HG02970 (cell line): ENCODE measurements around the gene GPRC5C.

ENCODE experiments used
- ATAC-seq: cut with Tn5 transposase; IDR thresholded peaks from one replicate; pipeline ENCODE4 v1.9.1; 2021; ENCODE audit warnings: mild to moderate bottlenecking, moderate library complexity, moderate number of reproducible peaks; ENCODE audit not compliant: unreplicated experiment, low FRiP score

GPRC5C gene

GRCh38 chr17:74431568-74432423 lies at the start of gene GPRC5C:
TSS of gene GPRC5C (plus strand) at chr17:74432088. CDS start at chr17:74439777, 7,689 bp downstream.
- no peak for ATAC-seq

DNA sequence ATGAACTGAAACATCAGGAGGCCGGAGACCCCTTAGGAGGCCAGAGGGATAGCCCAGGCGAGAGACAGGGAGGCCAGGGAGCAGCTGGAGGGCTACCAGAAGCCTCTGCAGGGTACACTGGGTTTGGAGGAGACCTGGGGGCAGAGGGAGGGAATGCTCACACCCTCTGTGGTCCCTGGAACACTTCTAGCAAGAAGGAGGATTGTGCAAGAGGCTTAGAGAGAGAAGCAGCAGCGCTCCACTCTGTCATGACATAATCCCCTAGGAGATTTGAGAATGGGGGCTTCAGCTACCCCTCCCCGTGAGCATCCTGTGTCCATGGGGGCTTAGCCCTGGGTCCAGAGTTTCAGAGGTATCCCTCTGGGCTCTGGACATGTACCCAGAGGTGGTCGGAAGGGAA lies 48.7 kb upstream of the GPRC5C start:
- no peak for ATAC-seq

DNA sequence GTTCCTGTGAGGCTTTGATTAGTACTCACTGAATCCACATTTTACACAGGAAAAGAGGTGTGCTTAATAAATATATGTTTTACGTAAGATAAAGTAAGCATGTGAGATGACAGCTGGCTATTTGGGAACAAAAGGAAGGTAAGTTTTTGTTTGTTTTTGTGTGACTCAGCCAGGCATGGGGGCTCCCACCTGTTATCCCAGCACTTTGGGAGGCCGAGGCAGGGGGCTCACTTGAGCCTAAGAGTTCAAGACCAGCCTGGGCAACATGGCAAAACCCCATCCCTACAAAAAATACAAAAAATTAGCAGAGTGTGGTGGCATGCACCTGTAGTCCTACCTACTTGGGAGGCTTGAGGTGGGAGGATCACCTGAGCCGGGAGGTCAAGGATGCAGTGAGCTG lies 46.7 kb upstream of the GPRC5C start:
- ATAC-seq: no peak

DNA sequence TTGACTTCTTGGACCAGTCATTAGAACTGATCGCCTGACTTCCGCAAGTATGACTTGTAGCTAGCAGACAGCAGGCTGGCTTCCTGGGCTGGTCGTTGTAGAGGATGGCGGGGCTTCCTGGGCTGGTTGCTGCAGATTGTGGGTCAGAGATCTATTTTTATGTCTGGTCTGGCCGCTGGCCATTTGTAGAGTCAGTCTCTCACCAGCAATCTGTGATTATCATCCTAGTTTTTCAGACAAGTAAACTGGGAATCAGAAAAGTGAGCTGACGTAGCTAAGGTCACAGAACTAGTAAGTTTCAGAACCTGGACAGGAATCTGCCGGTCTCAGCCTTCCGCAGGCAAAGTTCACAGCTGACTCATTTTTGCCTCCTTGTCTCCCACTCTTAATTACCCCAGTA lies 45.5 kb upstream of the GPRC5C start:
- ATAC-seq: no peak

- no peak for ATAC-seq
Measured at GRCh38 chr17:74387365-74388218, 44.3 kb upstream of the GPRC5C start.

DNA sequence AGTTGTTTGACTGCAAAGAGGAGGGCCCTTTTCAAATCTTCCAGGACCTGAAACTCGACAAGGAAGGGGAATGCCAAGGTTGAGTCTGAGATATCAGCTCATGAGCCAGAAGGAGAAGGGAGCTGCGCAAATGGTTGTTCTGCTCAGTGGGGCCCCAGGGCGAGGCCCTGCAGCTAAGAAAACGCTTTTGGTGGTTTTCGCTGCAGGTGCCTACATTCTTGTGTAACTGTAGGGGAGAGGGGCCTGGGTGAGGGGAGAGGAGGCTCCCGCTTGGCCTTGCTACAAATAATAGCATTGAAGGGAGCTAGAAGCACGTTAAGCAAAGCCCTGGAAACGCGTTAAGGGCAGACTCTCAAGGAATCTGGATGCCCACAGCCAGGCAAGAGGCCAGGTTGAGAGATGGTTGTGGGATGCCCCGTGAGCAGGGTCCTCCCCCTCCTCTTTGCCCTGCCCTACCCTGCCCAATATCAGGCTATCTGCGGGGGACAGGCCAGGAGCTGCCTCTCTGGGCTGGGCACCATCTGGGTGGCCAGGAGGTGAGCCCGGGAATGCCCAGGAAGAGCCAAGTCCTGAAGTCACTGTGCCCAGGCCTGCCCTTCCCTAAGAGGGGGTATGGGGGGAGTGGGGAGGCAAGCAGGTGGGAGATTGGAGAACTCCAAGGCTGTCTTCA lies 42.7 kb upstream of the GPRC5C start:
- no peak for ATAC-seq

- ATAC-seq: no peak
Measured at GRCh38 chr17:74389937-74390679, 41.8 kb upstream of the GPRC5C start.

DNA sequence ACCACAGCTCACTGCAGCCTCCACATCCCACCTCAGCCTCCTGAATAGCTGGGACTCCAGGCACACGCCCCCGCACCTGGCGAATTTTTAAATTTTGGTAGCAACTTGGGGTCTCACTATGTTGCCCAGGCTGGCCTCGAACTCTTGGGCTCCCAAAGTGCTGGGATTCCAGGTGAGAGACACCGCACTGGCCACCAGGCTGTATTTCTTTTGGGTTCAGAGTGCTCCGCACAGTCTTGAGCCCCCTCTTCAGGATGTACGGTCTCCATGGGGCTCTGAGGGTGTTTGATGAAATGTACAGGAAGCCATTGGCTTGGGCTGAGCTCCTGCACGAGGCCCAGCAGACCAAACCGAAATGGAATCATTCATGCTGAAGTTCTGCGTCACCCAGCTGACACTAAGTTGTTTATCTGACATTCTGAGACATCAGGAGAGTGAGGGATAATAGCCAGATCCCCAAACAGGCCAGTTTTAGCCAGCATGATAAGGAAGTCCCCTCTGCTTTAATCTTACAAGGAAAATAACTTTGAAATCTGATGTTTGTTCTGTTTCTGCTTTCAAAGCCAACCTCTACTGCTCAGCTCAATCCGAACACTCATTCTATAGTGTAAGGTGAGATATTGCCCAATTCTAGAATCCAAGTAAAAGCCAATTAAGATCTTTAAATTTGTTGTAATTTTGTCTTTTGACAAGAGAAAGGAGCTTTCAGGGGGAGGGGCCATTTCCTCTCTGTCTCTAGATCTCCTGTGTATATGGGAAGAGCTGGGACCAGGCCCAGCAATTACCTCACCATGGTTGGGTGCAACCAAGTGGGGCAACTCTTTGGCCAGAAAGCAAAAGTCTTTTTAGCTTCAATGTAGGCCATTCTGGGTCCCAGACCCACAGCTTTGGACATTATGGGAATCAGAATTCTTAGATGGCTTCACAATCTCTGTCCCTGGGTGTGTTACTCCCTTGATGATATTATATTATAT lies 40.9 kb upstream of the GPRC5C start:
- ATAC-seq: no peak

DNA sequence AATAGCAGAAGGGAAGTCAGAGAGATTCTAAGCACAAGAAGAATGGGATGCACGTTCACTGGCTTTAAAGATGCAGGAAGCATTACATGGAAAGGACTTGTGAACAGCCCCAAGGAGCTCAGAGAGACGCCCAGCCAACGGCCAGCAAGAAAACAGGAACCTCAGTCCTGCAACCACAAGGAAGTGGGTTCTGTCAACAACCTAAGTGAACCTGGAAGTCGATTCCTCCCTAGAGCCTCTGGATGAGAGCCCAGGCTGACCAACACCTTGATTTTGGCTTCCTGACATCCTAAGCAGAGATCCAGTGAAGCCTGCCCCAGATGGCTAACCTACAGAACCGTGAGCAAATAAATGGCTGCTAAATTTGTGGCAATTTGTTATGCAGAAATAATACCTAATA lies 40.1 kb upstream of the GPRC5C start:
- ATAC-seq: no peak

DNA sequence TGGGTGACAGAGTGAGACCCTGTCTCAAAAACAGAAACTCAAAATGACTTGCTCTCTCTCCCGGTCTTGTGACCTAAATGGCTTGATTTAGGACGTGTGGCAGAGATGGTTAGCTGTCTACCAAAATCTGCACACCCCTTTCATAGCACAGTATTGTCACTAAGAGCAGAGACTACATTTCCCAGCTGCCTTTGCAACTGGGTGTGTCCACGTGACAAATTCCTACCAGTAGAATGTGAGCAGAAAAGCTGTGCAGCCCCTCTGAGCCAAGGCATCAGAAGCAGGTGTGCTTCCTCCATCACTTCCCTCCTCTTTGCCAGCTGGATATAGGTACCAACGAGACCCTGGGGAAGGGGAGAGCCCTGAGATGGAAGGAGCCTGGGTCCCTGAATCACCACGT lies 39.0 kb upstream of the GPRC5C start:
- no peak for ATAC-seq

- no peak for ATAC-seq
Measured at GRCh38 chr17:74393346-74393942, 38.4 kb upstream of the GPRC5C start.

GRCh38 chr17:74394275-74394950 lies 37.5 kb upstream of the GPRC5C start:
- no peak for ATAC-seq

GRCh38 chr17:74394977-74395376 lies 36.9 kb upstream of the GPRC5C start:
- no peak for ATAC-seq

DNA sequence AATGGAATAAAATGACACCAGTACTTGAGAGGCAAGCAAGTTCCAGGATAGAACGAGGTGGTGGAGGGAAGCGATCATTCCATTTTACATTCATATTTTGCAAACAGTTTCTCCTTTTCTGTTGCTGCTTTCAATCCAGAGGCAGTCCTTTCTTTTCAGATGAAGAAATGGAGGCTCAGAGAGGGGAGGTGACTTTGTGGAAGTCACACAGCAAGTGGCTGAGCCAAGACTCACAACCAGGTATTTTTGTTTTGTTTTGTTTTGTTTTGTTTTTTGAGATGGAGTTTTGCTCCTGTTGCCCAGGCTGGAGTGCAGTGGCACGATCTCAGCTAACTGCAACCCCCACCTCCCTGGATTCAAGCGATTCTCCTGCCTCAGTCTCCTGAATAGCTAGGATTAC lies 35.3 kb upstream of the GPRC5C start:
- ATAC-seq: no peak

- ATAC-seq: no peak
Measured at GRCh38 chr17:74402048-74402447, 29.8 kb upstream of the GPRC5C start.

DNA sequence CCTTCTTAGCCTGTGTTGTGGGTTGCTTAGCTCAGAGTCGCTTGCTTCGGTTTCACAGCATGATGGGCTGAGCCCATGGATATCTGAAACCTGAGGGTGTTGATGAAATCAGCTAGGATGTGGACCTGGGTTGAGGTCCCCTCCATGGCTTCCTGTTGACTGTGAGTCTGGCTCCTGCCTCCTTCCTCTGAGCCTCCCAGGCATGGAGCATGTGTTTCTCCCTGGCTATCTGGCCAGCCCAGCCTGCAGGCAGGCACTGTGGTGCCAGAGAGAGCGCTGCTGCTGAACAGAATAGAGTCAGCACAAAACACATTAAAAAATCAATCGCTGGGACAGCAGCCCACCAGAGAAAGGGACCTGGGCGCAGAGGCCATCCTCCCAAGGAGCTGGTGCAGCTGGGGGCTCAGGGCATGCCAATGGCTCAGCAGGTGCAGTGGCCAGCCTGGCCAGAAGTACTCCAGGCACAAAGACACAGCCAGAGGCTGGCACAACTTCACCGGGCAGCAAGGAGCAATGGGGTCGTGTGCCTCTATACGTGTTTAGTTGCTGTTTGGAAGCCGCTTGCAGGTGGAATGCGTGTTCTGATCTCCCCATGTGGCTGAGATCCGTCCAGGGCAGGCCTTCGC lies 28.3 kb upstream of the GPRC5C start:
- no peak for ATAC-seq

GRCh38 chr17:74404218-74404617 lies 27.7 kb upstream of the GPRC5C start:
- ATAC-seq: no peak

- no peak for ATAC-seq
Measured at GRCh38 chr17:74404789-74405188, 27.1 kb upstream of the GPRC5C start.
